Natural killer cell treated with Interleukin-12 subunit alpha and Interleukin-12 subunit beta and Interleukin-15 and Interleukin-18, amount 100 ng/mL, for 72 hours (primary cell): ENCODE results near the gene CACNB4. TPM values are rescaled to one million over a fixed set of nuclear protein-coding genes. Genes with fewer than 3 reads are reported as not detected.

Source experiments
- ATAC-seq, 2 donors: fragments of 150-1000 bp; cut with Tn5 transposase in 1 of 2; sonication (Bioruptor Pico), chemical (Tn5 transposase) in 1 of 2; 2 replicates each; pipeline ENCODE4 v1.10.0; 2021
- DNase-seq: peaks from one replicate; pipeline ENCODE4 v3.0.0; 2022; ENCODE audit warnings: low spot score
- H3K27ac Mint-ChIP-seq, 2 donors: 1 replicate in 1 of 2; 2 replicates in 1 of 2; pipeline ENCODE4 v1.8.0; 2022; ENCODE audit warnings: mixed read lengths in 2 of 2, mild to moderate bottlenecking in 1 of 2, moderate library complexity in 1 of 2
- H3K27me3 Mint-ChIP-seq, 2 donors: 1 replicate in 1 of 2; 2 replicates in 1 of 2; pipeline ENCODE4 v1.8.0; 2022; ENCODE audit warnings: mixed read lengths in 2 of 2
- H3K36me3 Mint-ChIP-seq: one replicate; pipeline ENCODE4 v1.8.0; 2022; ENCODE audit warnings: mixed read lengths
- H3K4me1 Mint-ChIP-seq, 2 donors: 1 replicate in 1 of 2; 2 replicates in 1 of 2; pipeline ENCODE4 v1.8.0; 2022; ENCODE audit warnings: low read depth in 2 of 2, mixed read lengths in 2 of 2, mild to moderate bottlenecking in 1 of 2
- H3K4me3 Mint-ChIP-seq: one replicate; pipeline ENCODE4 v1.8.0; 2022; ENCODE audit warnings: mixed read lengths
- H3K9me3 Mint-ChIP-seq: 2 replicates; pipeline ENCODE4 v1.8.0; 2022; ENCODE audit warnings: mixed read lengths
- total RNA-seq, 2 donors: library from RNA; stranded (reverse); gene quantifications; one replicate each; pipeline ENCODE4 v1.2.3, GENCODE V29; 2022

Gene CACNB4
- total RNA-seq, 2 donors from 2014 or later, result 0.40 to 0.64 TPM

DNA sequence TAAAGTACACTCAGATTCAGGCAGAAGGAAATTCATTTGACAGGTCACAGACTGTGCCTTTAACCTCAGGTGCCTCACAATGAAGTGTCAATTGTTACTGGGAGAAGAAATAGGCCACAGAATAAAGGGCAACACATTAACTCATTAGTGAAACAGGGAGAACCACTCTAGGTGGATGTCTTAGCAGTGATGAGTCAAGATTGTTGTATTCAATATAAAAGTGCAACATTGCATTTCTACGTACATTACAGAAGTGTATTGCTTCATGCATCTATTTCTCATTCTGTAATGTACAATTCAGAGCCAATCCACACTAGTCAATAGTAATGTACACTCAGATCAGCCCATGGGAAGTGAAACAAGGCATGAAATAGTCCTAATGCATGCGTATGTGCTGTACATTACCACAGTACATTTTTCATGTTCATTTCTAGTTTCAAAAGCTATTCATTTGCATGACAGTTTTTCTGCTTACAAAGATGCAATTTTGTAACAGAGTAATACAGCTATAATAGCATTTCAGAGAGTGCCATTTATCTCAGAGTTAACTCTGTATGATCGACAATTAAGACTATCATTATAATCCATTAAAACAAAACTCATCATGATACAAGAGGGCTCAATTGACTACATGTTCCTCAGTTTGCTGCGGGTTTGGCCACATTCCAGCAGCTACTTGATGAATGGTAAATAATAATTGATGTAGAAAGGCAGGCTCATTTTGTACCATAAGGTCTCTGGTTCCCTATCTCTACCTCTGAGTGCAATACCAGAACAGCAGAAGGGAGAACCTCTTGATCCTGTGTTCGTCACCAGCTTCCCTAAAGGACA lies 258.4 kb downstream of the CACNB4 start:
- Mint-ChIP-seq H3K9me3 (no peaks in the 10 kb centered on the region), H3K27ac (no peak overlapping the region), H3K36me3 (no peaks in the 10 kb centered on the region), H3K4me1 (no peaks in the 10 kb centered on the region), H3K4me3 (no peak overlapping the region), H3K27me3 (peaks cover 0 to 2% of the 10 kb centered on the region in 2 donors)
- DNase-seq, result no peak
- peak in 1 of 2 donors; percentile 49 for ATAC-seq

DNA sequence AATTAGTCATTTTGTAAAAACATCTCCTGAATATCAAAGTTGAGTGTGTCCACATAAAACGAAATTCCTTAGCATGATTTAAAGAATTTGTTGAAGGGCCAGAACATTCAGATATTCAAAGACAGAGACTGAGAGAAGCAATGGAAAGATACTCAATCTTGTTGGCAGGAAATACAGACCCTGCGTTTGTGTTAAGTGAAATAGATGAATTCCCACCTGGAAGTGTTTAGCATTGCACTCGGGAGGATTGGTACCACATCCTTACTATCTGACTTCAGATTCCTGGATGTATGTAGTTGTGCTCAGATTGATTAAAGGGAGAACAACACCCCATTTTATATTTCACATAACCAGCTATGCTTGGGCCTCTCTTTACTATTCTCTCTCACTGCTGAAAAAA lies 260.9 kb downstream of the CACNB4 start:
- no peaks in the 10 kb centered on the region for H3K9me3 Mint-ChIP-seq
- H3K4me3 Mint-ChIP-seq, result no peak overlapping the region
- H3K4me1 Mint-ChIP-seq, result no peaks in the 10 kb centered on the region
- no peak for DNase-seq
- no peaks in the 10 kb centered on the region for H3K27me3 Mint-ChIP-seq
- no peaks in the 10 kb centered on the region for H3K36me3 Mint-ChIP-seq
- ATAC-seq, result no peak
- H3K27ac Mint-ChIP-seq, result no peak overlapping the region

DNA sequence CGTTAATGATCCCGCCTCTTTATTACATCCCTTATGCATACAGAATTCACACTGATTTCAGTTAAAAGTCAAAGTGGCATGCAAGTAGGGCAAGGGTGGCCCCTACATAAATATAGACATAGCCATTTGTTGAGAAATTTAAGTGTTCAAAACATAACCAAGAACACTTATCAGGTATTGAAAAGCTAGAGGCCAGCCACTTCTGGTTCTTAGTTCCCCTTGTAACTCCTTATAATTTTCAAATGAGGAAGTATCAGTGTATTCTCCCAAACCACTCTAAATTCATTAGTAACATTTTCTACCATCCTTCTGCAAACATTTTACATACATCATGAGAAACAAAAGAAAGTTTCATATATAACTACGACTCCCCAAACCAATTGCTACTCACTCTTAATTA lies 264.9 kb downstream of the CACNB4 start:
- Mint-ChIP-seq H3K4me3 (no peak overlapping the region), H3K27ac (no peak overlapping the region), H3K36me3 (no peaks in the 10 kb centered on the region), H3K4me1 (peaks cover 4 to 5% of the 10 kb centered on the region in 2 donors), H3K9me3 (peaks cover 3% of the 10 kb centered on the region), H3K27me3 (no peaks in the 10 kb centered on the region)
- no peak for DNase-seq
- no peak for ATAC-seq

DNA sequence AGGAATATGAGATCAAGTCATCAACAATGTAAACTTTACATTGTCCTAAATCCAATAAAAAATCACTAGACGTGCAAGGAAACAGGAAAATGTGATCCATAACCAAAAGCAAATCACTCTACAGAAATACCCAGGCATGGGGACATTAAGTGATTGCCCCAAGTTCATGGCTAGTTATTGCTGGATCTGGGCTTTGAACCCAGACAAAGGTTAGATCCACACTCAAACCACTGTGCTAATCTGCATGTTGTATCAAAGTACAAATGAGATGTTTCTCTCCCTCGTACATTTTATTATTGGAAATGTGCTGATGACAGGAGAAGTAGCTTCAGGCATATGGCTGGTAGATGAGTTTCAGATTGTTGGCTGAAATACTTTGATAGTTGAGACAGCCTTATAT lies 267.9 kb downstream of the CACNB4 start:
- H3K36me3 Mint-ChIP-seq, result no peaks in the 10 kb centered on the region
- H3K27me3 Mint-ChIP-seq, result no peaks in the 10 kb centered on the region
- H3K4me3 Mint-ChIP-seq, result no peak overlapping the region
- ATAC-seq (no peak), DNase-seq (no peak)
- no peak overlapping the region for H3K27ac Mint-ChIP-seq
- H3K4me1 Mint-ChIP-seq, result peaks cover 21 to 26% of the 10 kb centered on the region in 2 donors
- H3K9me3 Mint-ChIP-seq, result peaks cover 3% of the 10 kb centered on the region

DNA sequence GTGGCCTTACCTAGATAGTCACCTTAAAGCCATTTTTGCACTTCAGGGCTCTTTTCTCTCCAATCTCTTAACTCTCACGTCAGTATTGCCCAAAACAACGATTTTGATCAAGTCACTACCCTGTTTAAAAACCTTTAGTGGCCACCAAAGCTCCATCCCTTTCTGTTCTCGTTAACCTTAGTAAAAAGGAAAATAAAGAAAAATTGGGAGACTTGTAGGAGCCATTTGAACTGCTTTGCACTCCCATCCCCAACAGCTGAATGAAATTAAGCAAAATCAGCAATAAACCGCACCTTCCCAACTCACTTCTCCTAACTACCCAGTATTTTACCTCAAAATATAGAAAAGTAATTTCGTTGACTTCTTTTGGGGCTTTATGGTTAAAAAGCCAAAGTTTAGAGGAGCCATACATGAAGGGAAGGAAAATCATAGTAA lies 269.9 kb downstream of the CACNB4 start:
- Mint-ChIP-seq H3K36me3 (no peaks in the 10 kb centered on the region), H3K9me3 (peaks cover 3% of the 10 kb centered on the region), H3K4me1 (peaks cover 31 to 43% of the 10 kb centered on the region in 2 donors), H3K27ac (peak overlapping the region; percentile 74 to 98), H3K27me3 (no peaks in the 10 kb centered on the region), H3K4me3 (peak overlapping the region; percentile 96)
- ATAC-seq (no peak), DNase-seq (no peak)

DNA sequence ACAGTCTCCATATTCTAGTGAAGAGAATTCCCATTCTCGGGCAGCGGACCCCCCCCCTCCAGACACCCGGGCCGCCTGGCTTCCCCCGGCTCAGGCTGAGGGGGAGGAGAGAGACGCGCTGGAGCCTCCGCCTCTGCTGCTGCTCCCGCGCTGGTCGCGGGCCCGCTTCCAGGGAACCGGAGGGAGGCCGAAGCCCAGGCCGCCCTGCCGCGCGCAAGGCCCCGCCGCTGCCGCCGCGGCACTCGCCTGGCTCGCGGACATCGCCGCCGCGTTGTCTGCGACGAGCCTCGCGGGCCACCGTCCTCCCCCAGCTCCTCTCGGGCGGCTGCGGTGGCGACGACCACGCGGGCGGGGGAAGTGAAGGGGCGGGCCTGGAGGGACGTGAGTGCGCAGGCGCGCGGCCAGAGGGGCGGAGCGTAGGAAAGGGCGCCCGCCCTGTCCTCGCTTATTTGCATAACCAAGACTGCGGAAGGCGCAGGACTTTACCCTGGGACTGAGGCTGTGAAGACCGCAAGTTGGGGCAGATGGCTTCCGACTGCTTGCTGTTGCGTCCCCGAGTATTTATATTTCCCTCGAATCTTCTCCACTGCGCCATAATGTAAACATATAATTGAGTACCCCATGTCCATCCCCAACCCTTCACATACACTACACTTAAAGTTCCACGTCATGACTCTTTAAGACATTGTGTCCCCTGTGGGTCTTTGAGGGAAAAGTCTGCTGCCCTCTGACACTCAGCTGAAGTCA lies 270.5 kb downstream of the CACNB4 start, which contains the start of gene ARL5A:
Gene ARL5A, minus strand, starts transcription at position 279 of the 747 bp plus-strand sequence. Its CDS starts 245 bp downstream, at position 34.
- Mint-ChIP-seq H3K4me1 (peaks cover 37 to 49% of the 10 kb centered on the region in 2 donors), H3K27ac (peak within 1 kb of the TSS; percentile 74 to 98), H3K4me3 (peak within 1 kb of the TSS; percentile 96), H3K36me3 (no peaks in the 10 kb centered on the region), H3K9me3 (peaks cover 3% of the 10 kb centered on the region), H3K27me3 (no peaks in the 10 kb centered on the region)
- peak; percentile 99 for ATAC-seq
- DNase-seq, result peak; percentile 97

DNA sequence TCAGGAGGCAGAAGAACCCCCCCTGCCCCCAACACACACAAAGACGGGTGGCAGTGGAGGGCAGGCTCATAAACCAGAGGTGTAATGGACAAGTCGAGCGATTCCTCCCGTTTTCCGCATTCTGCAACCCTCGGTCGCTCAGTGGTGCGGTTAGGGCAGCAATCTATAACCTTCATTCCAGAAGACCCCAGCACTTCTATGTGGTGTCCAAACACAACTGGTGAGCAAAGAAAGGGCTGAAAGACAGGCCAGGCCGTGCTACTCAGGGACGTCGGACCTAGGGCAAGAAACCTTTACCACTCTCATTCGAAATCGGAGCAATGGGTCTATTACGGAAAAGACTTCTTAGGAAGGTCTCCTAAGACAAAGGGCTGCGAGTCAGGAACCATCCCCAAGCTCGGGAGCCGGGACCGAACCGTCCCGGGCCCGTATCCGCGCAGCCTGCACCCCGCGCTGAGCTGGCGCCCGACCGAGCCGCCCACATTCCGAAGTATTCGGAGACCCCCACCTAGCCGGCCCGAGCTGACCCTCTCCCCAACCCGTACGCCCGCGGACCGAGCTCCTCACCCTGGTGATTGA lies 271.2 kb downstream of the CACNB4 start:
- H3K4me3 Mint-ChIP-seq, result peak overlapping the region; percentile 96
- peaks cover 39 to 56% of the 10 kb centered on the region in 2 donors for H3K4me1 Mint-ChIP-seq
- ATAC-seq (peak; percentile 47 to 54), DNase-seq (no peak)
- peak overlapping the region; percentile 74 to 98 for H3K27ac Mint-ChIP-seq
- peaks cover 3% of the 10 kb centered on the region for H3K9me3 Mint-ChIP-seq
- no peaks in the 10 kb centered on the region for H3K36me3 Mint-ChIP-seq
- H3K27me3 Mint-ChIP-seq, result no peaks in the 10 kb centered on the region

DNA sequence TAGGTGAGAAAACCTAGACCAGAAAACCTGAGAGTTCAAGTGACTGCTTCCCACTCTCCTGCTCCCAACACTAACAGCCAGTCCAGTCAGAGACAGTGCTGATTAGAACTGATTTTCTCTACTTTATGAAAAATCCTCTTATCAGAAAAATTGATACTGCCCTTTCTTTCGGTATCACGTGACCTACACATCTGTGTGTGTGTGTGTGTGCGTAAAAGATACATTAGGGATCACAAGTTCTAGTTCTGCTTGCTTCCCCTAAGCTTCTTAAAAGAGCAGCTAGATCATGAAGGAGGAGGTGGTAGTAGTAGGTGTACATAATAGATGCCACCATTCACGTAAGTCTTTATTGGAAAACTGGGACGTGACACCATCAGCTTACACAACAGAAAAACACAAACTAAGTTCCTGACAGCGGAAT lies 272.1 kb downstream of the CACNB4 start:
- peaks cover 3% of the 10 kb centered on the region for H3K9me3 Mint-ChIP-seq
- no peaks in the 10 kb centered on the region for H3K27me3 Mint-ChIP-seq
- H3K27ac Mint-ChIP-seq, result peak overlapping the region; percentile 74 to 98
- peak overlapping the region; percentile 96 for H3K4me3 Mint-ChIP-seq
- DNase-seq, result no peak
- ATAC-seq, result no peak
- H3K4me1 Mint-ChIP-seq, result peaks cover 39 to 62% of the 10 kb centered on the region in 2 donors
- H3K36me3 Mint-ChIP-seq, result no peaks in the 10 kb centered on the region

DNA sequence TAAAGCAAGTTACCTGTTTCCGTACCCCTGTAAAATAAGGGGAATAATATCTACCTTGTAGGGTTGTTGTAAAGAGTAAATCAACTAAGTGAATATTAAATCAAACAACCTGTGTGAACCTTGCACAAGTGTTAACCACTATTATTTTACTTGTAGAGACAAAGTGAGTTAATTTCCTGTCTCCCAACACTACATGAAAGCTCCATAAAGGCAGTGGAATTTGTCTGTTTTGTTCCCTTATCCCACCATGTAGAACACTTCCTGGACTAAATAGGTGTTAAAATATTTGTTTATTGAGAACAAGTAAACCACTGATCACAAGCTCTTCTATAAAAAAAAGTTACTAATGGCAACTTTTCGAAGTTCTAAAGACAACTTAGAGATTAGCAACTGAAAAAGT lies 274.0 kb downstream of the CACNB4 start:
- peaks cover 3% of the 10 kb centered on the region for H3K9me3 Mint-ChIP-seq
- H3K27me3 Mint-ChIP-seq, result no peaks in the 10 kb centered on the region
- DNase-seq (no peak), ATAC-seq (no peak)
- no peak overlapping the region for H3K4me3 Mint-ChIP-seq
- H3K27ac Mint-ChIP-seq, result no peak overlapping the region
- peaks cover 48 to 77% of the 10 kb centered on the region in 2 donors for H3K4me1 Mint-ChIP-seq
- no peaks in the 10 kb centered on the region for H3K36me3 Mint-ChIP-seq

DNA sequence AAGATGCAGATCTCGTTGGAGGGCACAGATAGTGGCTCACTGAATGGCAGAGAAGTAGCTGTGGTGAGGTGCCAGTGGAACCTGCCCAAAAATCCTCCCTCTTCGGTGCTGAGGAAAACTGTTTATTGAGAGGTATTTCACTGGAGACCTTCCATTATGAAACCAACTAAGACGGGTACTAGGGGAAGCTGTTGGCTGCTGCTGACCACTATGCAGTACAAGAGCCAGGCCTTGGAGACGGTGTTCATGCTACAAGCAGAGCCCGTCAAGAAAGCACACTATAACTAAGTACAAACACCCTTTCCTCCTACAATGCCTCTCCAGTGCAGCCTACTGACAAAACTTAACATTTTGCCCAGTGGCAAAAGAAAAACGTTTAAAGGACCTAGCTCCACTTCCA lies 275.2 kb downstream of the CACNB4 start:
- ATAC-seq (no peak), DNase-seq (no peak)
- Mint-ChIP-seq H3K27me3 (no peaks in the 10 kb centered on the region), H3K4me3 (peak overlapping the region; percentile 13), H3K9me3 (no peaks in the 10 kb centered on the region), H3K27ac (no peak overlapping the region), H3K4me1 (peaks cover 43 to 71% of the 10 kb centered on the region in 2 donors), H3K36me3 (no peaks in the 10 kb centered on the region)

DNA sequence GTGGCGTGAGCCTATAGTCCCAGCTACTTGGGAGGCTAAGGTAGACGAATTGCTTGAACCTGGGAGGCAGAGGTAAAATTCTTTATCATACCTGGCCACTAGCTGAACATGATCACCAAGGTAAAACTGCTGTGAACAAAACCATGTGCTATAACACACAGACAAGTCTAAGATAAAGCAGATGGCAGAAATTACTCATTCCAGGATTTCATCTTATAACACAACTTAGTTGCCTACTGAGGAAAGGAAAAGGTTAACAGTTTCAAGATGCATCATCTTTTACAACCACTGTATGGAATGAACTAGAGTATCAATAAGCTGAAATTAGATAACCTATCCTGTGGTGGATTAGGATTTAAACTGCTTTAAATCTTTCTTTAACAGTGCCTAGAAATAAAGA lies 278.9 kb downstream of the CACNB4 start:
- H3K27me3 Mint-ChIP-seq, result no peaks in the 10 kb centered on the region
- peak; percentile 73 to 94 for ATAC-seq

DNA sequence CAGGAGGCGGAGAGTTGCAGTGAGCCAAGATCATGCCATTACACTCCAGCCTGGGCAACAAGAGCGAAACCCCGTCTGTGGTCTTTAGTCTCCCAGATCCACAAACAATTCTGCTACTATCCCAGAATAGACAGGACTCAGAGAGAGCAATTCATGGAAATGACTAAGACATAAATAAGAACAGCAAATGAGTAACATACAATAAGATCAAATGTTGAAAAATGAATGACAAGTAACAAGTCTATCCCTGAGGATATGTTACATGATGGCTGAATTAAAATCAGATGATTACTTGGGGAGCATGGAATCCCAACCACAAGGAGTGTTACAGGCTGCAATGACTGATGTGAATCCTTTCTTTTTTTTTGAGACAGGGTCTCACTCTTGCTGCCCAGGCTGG lies 280.9 kb downstream of the CACNB4 start:
- Mint-ChIP-seq H3K4me1 (peaks cover 29 to 36% of the 10 kb centered on the region in 2 donors), H3K4me3 (no peak overlapping the region), H3K27me3 (no peaks in the 10 kb centered on the region), H3K27ac (no peak overlapping the region), H3K9me3 (no peaks in the 10 kb centered on the region), H3K36me3 (peaks cover 5% of the 10 kb centered on the region)
- no peak for DNase-seq
- no peak for ATAC-seq

More for the DNA sequence above, 278.9 kb downstream of the CACNB4 start:
- DNase-seq, result no peak
- Mint-ChIP-seq H3K36me3 (peaks cover 5% of the 10 kb centered on the region), H3K27ac (peak overlapping the region in 1 of 2 donors; percentile 23), H3K4me3 (peak overlapping the region; percentile 66), H3K9me3 (no peaks in the 10 kb centered on the region), H3K4me1 (peaks cover 42 to 55% of the 10 kb centered on the region in 2 donors)

DNA sequence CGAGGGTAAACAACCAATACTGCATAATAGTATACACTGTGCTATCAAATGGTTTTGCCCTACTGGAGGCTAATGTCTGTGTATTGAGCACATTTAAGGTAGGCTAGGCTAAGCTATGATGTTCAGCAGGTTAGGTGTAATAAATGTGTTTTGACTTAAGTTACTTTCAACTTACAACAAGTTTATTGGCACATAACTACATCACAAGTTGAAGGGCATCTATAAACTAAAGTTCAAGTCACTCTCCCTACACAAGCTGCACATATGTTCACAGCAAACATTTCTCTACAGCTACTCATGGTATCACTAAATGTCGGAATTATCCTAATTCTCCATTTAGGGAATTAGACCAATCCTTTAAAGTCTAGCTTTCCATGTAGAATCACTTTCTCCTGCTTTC lies 282.0 kb downstream of the CACNB4 start:
- Mint-ChIP-seq H3K36me3 (peaks cover 5% of the 10 kb centered on the region), H3K9me3 (no peaks in the 10 kb centered on the region), H3K4me1 (peaks cover 26 to 31% of the 10 kb centered on the region in 2 donors), H3K4me3 (no peak overlapping the region), H3K27ac (no peak overlapping the region), H3K27me3 (no peaks in the 10 kb centered on the region)
- DNase-seq (no peak), ATAC-seq (no peak)
